ENCODE data around the gene SPIRE1.

DNA sequence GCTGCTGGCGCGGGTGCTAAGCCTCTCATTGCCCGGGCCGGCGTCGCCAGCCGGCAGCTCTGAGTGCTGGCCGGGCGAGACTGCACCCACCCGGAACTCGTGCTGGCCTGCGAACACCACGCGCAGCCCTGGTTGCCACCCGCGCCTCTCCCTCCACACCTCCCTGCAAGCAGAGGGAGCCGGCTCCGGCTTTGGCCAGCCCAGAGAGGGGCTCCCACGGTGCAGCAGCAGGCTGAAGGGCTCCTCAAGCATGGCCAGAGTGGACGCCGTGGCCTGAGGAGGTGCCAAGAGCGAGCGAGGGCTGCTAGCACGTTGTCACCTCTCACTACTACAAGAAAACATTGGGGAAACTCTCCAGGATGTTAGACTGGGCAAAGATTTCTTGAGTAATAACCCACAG is 98.6 kb downstream of the SPIRE1 start:
- TF ChIP-seq, protein P1, sequence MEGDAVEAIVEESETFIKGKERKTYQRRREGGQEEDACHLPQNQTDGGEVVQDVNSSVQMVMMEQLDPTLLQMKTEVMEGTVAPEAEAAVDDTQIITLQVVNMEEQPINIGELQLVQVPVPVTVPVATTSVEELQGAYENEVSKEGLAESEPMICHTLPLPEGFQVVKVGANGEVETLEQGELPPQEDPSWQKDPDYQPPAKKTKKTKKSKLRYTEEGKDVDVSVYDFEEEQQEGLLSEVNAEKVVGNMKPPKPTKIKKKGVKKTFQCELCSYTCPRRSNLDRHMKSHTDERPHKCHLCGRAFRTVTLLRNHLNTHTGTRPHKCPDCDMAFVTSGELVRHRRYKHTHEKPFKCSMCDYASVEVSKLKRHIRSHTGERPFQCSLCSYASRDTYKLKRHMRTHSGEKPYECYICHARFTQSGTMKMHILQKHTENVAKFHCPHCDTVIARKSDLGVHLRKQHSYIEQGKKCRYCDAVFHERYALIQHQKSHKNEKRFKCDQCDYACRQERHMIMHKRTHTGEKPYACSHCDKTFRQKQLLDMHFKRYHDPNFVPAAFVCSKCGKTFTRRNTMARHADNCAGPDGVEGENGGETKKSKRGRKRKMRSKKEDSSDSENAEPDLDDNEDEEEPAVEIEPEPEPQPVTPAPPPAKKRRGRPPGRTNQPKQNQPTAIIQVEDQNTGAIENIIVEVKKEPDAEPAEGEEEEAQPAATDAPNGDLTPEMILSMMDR (IDR thresholded peaks at IDR 0.05; ENCODE audit: borderline replicate concordance, extremely low read depth, low read length, poor library complexity, severe bottlenecking): no peak
- TF ChIP-seq EZH2 (IDR thresholded peaks at IDR 0.05; ENCODE audit: borderline replicate concordance, low read depth, low read length, severe bottlenecking): no peak
